Activated CD4-positive, alpha-beta T cell treated with anti-CD3 and anti-CD28 coated beads, Interleukin-2, amount 50 U/mL, for 4 hours (primary cell): ENCODE results near the gene FBXW5.

Experiments
- DNase-seq, 2 experiments: peaks; one replicate each; pipeline ENCODE4 v3.0.0-alpha.2; 2020

Gene FBXW5

GRCh38 chr9:136944519-136945332, at the start of gene FBXW5, which contains the start of gene C8G:
Gene FBXW5 (minus strand): TSS chr9:136944738. CDS start chr9:136944083, 655 bp downstream.
Gene C8G (plus strand): TSS chr9:136945243. CDS start chr9:136945321, 78 bp downstream.
- peak; percentile 89 to 90 for DNase-seq

DNA sequence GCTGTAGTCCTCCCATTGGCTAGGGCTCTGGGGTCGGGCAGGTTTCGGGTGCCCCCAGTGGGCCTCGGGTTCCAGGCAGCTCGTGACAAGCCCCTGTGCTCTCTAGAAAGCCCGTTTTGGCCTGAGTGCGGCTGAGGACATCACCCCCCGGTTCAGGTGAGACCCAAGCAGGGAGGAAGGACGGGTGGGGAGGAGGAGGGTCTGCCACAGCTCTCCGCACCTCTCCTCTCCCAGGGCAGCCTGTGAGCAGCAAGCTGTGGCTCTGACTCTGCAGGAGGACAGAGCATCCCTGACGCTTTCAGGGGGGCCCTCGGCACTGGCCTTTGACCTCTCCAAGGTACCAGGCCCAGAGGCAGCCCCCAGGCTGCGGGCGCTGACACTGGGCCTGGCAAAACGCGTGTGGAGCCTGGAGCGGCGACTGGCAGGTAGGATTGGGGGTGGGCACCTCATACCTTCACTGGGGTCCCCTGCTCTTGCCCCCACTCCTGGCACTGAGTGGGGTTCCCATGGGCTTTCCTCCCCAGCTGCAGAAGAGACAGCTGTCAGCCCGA, 48.4 kb upstream of the FBXW5 start:
- no peak for DNase-seq

DNA sequence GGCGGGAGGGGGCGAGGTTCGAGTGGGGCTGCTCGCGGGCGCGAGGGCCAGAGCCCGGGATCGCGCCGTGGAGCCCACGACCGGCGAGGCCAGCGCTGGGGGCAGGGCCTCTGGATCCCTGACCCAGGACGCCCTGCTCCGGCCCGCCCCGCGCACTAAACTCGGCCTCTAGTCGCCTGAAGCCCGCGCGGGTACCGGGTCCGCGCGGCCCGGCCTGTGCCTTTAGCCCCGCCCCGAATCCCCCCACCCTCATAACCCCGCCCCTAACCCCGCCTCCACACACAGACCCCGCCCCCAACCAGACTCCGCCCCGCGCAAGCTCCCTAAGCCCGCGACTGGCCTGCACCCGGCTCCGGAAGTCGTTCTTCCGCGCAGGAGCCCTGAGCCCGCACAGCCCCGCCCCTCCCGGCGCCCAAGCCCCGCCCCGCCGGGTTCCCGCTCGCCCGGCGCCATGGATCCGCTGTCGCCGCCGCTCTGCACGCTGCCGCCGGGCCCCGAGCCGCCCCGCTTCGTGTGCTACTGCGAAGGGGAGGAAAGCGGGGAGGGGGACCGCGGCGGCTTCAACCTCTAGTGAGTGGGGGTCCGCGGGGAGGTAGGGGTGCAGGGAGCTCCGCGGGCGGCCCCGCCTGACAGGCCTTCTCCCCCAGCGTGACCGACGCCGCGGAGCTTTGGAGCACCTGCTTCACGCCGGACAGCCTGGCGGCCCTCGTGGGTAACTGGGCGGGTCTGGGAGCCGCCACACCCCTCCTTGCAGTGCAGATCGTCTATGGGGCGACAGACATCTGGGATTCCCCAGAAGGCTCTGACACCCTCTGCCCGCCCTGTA, 47.7 kb upstream of the FBXW5 start, which contains the start of gene PAXX:
TSS of gene PAXX (plus strand) at position 430 of the 826 bp plus-strand sequence. CDS start at position 452, 22 bp downstream.
- DNase-seq, result peak; percentile 90 to 92

DNA sequence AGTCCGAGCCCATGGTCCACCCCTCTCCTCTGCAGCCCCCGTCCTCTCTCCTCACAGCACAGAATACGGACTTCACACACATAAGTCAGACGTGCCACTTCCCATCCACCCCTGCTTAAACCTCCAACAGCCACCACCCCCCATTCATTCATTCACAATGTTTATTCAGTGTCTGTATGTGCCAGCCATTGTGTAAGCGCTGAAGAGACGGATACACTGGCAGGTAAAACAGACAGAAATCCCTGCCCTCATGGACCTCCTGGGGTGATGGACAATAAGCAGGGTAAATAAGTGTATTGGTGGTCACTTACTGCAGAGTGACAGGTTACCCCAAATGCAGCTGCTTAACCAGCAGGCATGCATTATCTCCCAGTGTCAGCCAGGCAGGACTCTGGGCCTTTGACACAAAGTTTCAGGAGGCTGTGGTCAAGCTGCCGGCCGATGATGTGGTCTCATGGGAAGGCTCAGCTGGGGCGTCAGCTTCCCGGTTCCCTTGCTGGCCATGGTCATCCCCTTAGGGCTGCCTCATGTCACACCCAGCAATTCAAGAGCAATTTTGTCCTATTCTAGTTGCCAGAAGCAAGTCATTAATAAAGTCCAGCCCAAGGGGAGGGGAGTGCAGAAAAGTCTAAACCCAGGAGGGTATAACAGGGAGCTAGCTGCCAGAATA, 45.8 kb upstream of the FBXW5 start:
- no peak for DNase-seq

DNA sequence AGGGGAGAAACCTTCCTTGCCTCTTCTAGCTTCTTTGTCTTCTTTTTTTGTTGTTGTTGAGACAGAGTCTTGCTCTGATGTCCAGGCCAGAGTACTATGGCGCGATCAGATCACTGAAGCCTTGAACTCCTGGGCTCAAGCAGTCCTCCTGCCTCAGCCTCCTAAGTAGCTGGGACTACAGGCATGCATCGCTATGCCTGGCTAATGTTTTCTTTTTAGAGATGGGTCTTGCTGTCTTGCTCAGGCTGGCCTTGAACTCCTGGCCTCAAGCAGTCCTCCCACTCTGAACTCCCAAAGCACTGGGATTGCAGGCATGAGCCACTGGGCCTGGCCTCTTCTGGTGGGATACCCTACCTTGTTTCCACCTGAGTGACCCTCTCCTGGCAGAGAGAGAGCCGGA, 44.3 kb upstream of the FBXW5 start:
- no peak for DNase-seq

- DNase-seq, result no peak
Measured at GRCh38 chr9:136985853-136986252, 41.3 kb upstream of the FBXW5 start.

- DNase-seq, result no peak
Measured at GRCh38 chr9:136985027-136985602, 40.6 kb upstream of the FBXW5 start.

- no peak for DNase-seq
Measured at GRCh38 chr9:136984464-136985026, 40.0 kb upstream of the FBXW5 start.

GRCh38 chr9:136983656-136984314, 39.2 kb upstream of the FBXW5 start:
- DNase-seq, result no peak

DNA sequence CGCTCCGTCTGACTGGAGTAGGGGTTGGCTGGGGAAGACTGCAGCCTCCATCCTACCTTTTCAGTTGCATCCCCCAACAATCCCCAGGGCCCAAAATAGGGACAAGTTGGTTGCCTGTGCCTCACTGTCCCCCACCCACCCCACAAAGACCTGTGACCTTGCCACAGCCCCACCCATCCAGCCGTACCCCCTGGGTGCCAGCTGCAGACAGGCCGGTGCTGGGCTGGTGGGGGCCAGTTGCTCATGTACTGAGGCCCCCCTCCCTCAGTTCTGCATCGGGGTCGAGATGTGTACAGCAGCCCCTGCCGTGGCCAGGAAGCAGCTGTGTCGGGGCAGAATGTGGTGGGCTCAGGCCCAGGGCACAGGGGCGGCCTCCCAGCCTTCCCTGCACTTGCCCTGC, 38.6 kb upstream of the FBXW5 start:
- DNase-seq, result no peak

DNA sequence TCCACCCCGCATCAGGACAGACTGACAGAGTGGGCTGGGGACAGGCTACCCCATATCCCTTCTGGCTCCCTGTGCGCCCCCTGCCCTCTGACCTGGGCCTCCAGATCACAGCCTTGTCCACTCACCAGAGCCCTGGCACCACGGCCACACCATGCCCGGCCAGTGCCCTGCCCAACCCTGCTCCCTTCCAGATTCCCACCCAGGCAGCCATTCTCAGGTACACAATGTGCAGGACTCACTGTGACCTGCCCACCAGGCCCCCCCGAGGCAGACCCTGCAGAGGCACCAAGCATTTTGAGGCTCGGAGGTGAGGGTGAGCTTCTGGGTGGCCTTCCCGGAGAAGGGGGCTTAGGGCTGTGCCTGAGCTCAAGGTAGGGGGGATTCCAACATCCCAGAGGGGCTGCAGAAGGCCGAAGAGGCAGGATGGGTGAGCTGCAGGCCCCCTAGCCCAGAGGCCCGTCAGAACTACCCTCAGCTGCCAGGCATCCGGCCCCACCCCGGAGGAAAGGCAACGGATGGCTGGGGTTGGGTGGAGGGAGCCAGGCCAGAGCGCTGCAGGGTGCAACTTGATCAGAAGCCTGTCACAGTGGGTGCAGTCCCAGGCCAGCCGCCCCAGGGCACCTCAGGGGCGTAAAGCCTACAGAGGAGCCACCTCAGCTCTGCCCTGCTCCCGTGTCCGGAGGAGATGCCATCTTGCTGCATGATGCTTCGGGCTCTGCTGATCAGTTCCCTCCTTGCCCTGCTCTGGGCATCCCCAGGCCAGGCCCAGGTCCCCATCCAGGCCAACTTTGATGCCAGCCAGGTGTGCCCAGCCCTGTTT, 37.9 kb upstream of the FBXW5 start, which contains the start of gene LCNL1:
TSS of gene LCNL1 (plus strand) at position 762 of the 820 bp plus-strand sequence. CDS start 594 bp downstream, outside the sequence.
- DNase-seq, result no peak

GRCh38 chr9:136981588-136982231, 37.2 kb upstream of the FBXW5 start:
- DNase-seq, result no peak

DNA sequence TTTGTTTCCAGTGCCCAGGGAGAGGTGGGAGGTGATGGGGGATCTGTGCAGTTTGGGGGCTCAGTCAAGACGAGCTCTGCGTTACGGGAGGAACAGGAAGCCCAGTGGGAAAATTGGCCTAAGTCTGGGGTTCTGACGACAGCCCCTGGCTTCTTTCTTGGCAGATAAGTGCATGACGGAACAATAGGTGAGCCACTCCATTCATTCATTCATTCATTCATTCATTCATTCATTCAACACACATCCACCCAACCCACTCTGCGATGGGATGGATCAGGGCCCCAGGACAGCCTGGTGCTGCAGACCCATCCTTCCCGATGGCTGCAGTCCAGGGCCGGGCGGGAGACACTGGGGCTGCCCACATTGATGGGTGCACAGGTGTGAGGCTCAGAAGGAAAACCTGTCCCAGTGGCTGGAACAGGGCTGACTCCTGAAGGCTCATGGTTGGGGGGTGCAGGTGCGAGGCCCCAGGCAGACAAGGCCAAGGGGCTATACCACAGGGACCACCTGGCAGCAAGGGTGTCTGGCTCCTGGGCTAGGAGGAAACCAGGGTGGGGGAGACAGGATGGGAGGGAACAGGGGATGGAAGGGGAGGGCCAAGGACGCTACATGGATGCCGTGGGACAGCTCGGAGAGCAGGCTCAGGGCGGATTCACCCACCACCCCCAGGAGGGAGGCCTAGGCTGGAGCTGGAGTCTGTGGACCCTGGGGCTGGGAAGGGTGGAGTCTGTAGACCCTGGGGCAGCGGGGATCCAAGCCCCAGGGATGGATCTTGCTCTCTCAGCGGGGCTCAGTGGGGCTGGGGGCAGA, 36.3 kb upstream of the FBXW5 start:
- DNase-seq, result no peak

- DNase-seq, result no peak
Measured at GRCh38 chr9:136979769-136980587, 35.4 kb upstream of the FBXW5 start.

- DNase-seq, result no peak
Measured at GRCh38 chr9:136978865-136979544, 34.5 kb upstream of the FBXW5 start.

DNA sequence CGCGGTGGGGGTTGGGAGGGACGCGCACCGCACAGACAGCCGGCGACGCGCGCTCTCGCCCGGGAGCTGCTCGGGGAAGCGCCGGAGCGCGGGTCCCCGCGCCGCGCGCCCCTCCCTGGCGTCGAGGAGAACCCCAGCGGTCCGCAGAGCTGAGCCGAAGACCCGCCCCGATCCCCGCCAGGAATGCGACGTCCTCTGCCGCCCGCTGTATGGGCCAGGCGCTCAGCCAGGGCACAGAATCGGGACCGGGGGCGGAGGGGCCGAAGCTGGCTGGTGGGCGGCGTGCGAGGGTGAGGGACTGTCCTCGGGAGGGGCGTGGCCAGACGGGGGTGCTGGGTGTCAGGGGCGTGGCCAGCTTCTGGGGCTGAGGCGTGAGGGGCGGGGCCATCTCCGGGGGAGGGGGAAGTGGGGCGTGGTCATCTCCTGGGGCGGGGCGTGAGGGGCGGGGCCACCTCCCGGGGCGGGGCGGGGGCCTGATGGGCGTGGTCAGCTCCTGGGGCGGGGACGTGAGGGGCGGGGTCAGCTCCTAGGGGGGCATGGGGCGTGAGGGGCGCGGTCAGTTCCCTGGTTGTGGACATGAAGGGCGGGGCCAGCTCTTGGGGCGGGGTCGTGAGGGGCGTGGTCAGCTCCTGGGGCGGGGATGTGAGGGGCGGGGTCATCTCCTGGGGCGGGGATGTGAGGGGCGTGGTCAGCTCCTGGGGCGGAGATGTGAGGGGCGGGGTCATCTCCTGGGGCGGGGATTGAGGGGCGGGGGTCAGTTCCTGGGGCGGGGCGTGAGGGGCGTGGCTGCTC, 33.7 kb upstream of the FBXW5 start:
- peak; percentile 46 to 55 for DNase-seq

DNA sequence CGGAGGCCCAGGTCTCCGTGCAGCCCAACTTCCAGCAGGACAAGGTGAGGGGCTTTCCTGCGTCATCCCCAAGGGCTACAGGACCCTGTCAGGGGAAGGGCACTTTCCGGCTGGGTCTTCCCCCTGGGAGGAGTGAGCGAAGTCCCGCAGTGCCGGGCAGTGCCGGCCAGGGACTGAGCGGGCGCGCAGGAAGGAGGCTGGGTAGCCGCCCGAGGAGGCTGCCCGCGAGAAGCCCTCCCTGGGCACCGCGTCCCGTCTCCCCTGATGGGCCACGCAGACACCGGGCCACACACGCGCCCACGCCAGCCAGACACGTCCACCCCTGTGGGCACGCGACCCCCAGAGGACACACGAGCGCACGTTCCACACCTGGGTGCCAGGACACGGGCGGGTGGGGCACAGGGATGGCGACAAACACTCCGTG, 33.1 kb upstream of the FBXW5 start:
- DNase-seq, result no peak
